GM12872 (cell line): Measurements from ENCODE around the gene NFKBIL1.

Experiments
- TF ChIP-seq, protein P1 (sequence below): IDR thresholded peaks from 3 replicates; pipeline ENCODE4 v1.5.1; 2011; ENCODE audit warnings: low read depth, mild to moderate bottlenecking, low read length, moderate library complexity; ENCODE audit not compliant: insufficient read depth

NFKBIL1 gene

DNA sequence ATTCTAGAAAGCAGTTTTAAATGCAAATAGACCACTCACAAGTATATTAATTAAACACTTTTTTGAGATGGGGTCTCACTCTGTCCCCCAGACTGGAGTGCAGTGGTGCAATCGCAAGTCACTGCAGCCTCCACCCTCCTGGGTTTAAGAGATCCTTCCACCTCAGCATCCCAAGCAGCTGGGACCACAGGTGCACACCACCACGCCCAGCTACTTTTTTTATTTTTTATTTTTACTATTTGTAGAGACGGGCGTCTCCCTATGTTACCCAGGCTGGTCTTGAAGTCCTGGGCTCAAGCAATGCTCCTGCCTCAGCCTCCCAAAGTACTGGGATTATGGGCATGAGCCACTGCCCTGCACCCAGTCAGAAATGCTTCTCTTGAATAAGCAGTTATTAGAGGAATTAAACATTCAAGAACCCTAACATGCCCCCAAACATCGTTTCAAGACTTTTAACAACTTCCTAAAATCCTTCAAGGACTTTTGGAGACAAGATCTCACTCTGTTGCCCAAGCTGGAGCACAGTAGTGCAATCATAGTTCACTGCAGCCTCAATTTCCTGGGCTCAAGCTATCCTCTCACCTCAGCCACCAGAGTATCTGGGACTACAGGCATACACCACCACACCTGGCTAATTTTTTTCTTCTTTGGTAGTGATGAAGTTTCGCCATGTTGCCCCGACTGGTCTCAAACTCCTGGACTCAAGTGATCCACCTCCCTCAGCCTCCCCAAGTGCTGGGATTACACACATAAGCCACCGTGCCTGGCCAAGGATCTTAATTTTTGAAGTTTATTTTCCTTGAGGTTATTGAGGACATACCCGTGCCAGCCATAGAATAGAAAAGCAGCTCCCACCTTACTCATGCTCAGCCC is 15.4 kb upstream of the NFKBIL1 start:
- TF ChIP-seq, protein P1, sequence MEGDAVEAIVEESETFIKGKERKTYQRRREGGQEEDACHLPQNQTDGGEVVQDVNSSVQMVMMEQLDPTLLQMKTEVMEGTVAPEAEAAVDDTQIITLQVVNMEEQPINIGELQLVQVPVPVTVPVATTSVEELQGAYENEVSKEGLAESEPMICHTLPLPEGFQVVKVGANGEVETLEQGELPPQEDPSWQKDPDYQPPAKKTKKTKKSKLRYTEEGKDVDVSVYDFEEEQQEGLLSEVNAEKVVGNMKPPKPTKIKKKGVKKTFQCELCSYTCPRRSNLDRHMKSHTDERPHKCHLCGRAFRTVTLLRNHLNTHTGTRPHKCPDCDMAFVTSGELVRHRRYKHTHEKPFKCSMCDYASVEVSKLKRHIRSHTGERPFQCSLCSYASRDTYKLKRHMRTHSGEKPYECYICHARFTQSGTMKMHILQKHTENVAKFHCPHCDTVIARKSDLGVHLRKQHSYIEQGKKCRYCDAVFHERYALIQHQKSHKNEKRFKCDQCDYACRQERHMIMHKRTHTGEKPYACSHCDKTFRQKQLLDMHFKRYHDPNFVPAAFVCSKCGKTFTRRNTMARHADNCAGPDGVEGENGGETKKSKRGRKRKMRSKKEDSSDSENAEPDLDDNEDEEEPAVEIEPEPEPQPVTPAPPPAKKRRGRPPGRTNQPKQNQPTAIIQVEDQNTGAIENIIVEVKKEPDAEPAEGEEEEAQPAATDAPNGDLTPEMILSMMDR, result no peak

DNA sequence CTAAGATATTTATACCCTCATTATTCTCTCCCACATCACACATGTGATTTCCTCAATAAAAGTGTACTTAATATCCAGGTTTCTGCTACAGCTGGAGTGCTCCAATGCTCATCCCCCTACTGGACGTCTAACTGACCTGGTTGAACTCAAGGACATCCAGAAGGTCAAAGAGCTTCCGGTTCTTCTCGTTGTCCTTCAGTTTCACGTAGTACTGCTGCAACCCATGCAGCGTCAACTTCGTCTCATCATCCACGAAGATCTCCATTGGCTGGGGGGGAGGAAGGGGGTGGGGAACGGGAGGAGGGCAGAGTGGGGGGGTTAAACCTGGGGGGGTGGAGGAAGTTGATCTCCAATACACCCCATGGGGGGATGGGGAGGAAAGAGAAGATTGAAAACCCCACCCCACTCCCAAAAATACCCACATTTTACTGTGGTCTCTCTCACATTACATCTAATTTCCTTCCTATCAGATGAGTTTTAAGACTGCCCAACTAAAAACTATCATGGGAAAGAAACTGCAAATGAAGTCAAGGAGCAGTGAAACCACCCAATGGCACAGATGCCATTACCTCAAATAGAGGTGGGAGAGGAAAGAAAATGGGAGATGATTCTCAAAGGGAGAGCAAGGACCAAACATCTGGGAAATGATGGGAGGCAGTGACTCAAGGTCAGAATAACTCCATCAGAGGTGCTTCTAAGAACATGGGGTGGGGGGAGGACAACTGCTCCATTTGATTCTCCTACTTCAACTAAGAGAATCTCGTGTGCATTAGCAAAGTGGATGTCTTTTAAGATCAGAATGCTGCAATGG is 14.6 kb upstream of the NFKBIL1 start:
- TF ChIP-seq, protein P1, result no peak

DNA sequence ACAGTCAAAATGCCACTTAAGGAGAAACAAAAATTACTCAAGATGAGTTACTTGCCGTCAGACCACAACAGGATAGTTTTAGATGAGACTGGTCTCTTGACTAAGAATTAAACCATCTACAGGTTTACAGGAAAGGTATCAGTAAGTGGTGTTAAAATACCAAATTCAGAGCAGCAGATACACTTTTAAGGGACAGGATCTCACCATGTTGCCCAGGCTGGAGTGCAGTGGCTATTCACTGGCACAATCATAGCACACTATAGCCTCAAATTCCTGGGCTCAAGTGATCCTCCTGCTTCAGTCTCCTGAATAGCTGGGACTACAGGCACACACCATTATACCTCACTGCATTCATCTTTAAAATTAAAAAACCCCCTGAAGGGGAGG is 14.0 kb upstream of the NFKBIL1 start:
- TF ChIP-seq, protein P1, result no peak

DNA sequence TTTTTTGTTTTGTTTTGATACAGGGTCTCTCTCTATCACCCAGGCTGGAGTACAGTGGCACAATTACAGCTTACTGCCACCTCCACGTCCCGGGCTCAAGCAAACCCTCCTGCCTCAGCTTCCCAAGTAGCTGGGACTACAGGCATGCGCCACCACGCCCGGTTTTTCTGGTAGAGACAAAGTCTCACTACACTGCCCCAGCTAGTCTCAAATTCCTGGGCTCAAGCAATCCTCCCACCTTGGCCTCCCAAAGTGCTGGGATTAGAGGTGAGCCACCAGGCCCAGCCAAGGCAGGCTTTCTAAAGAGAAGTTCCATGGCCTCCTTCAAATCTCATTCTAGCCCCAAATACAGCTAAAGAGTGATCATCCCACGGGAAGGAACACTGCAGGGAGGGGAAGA is 13.4 kb upstream of the NFKBIL1 start:
- TF ChIP-seq, protein P1, result no peak

DNA sequence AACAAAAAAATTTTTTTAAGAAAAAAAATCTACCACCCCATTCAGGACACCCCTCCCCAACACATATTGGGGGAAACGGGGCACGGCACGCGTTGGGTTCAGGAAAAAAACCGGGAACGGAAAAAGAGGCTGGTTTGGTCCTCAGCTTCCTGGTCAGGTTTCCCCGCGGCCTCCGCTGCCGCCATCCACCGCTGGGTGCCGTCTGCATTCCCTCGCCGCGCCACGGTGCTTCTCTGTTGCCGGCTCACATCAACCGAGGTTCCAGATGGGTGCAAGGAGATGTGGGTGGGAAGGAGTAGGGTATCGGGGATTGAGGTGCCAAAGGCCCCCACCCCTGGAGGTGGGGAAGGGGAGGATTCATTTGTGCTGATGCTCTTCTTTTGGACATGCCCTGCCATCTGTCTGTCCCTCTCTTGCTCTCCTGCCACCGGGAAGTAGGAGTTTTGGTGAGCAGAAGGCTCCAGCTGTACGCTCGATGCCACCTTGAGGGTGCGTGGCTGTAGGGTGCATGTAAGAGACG is 12.8 kb upstream of the NFKBIL1 start:
- TF ChIP-seq, protein P1, result no peak

DNA sequence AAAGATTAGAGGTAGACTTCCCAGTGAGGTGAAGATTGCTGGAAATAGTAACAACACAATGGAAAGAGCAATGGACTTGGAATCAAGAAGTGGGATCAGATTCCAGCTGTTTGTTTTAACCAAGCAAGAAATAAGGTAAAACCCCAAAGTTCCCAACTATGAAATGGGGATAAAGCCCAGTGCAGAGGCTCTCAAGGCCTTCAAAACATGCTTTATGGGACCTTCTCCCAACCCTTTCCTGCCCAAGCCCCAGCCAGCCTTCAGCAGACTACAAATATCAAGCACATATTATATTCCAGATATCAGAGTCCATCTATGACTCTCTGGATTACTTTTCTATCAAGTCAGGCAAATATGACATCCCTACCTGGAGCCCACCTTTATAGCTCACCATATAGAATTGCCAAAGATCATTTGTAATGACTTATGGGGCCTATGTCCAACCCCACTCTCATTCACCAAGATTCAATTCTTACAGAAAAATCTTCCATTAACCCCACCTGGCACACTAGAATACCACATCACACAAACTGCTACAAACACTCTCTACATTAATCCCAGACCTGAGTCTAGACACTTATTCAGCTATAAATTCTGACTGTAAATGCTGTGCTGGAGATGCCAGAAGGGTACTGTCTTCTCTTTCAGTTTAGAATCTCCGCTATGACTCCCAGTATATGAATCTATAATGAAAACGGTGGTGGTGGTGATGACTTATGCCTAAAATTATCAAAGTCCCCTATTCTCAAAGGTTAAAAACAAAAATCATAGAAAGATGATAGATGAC is 11.7 kb upstream of the NFKBIL1 start:
- TF ChIP-seq, protein P1, result no peak

DNA sequence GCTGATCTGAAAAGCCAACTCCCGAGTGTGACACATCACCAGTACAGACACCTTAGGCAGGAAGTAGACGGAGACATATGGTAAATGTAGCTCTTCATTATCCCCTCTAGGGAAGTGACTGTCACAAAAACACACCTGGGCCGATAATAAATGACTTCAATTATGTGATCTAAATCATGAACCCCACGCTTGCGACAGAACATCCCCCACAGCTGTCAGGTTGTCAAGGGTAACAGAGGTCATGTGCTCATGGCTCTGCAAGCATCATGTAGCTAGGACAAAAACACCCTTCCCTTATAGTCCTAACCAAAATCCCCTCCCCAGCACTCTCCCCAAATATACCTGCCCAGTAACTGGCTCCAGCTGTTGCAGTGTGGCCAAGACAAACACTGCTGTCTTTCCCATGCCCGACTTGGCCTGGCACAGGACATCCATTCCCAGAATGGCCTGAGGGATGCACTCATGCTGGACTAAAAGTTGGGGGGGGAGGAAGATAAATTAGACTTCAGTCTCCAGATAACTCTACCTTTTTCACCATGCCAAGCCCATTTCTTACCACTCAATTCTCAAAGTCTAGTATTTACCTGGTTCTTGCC is 8.5 kb upstream of the NFKBIL1 start:
- TF ChIP-seq, protein P1, result no peak
